Vagina (tissue), 2 donors: ENCODE data around the gene RNF213. TPM values are rescaled to one million over a fixed set of nuclear protein-coding genes. Genes with fewer than 3 reads are reported as not detected.

ENCODE experiments used
- DNase-seq, 2 donors: peaks; one replicate each; pipeline ENCODE4 v3.0.0-alpha.2; 2017; ENCODE audit errors: extremely low spot score in 2 of 2
- H3K27ac ChIP-seq: fragments of 200-600 bp; sonication (generic); one replicate; pipeline ENCODE4 v1.5.1; 2019
- H3K27me3 ChIP-seq: fragments of 200-600 bp; sonication (generic); one replicate; pipeline ENCODE4 v1.5.1; 2019
- H3K36me3 ChIP-seq, 2 donors: fragments of 200-600 bp; sonication (generic); one replicate each; pipeline ENCODE4 v1.5.1; 2017 to 2019
- H3K4me1 ChIP-seq: fragments of 200-600 bp; sonication (generic); one replicate; pipeline ENCODE4 v1.5.1; 2019
- H3K4me3 ChIP-seq, 2 donors: fragments of 200-600 bp; sonication (generic); 1 replicate in 1 of 2; 2 replicates in 1 of 2; pipeline ENCODE4 v1.5.1; 2016 to 2019
- H3K9me3 ChIP-seq: fragments of 200-600 bp; sonication (generic); one replicate; pipeline ENCODE4 v1.5.1; 2019
- POLR2A ChIP-seq, 2 donors: fragments of 450-650 bp; IDR thresholded peaks; one replicate each; pipeline ENCODE4 v1.6.1; 2017; ENCODE audit warnings: antibody characterized with exemption in 2 of 2, mild to moderate bottlenecking in 2 of 2, moderate library complexity in 2 of 2
- POLR2AphosphoS5 ChIP-seq, 2 donors: sonication (generic); formaldehyde crosslinking; IDR thresholded peaks; one replicate each; pipeline ENCODE4 v1.9.0; 2017; ENCODE audit warnings: antibody characterized with exemption in 2 of 2, mild to moderate bottlenecking in 2 of 2, low read depth in 1 of 2; ENCODE audit not compliant: insufficient read depth in 1 of 2
- intact Hi-C: fragments of 100-400 bp; cut with DNase I; formaldehyde crosslinking; loops from one replicate; pipeline ENCODE4 v1.15.1; 2023
- total RNA-seq: library from RNA; depleted of rRNA; stranded (reverse); fragments of >200 nt; gene quantifications from one replicate; pipeline ENCODE4 v1.2.3, GENCODE V29; 2016
- TF ChIP-seq, protein P1 (sequence below), 3 experiments: fragments of 450-650 bp in 2 of 3; fragments of 200-600 bp in 1 of 3; sonication (generic) in 1 of 3; IDR thresholded peaks; one replicate each; pipeline ENCODE4 v1.5.1; 2017 to 2019; ENCODE audit warnings: antibody characterized with exemption in 3 of 3, mild to moderate bottlenecking in 2 of 3, moderate library complexity in 2 of 3

Gene RNF213
- total RNA-seq, 1 donor from 2014 or later = 144 TPM

DNA sequence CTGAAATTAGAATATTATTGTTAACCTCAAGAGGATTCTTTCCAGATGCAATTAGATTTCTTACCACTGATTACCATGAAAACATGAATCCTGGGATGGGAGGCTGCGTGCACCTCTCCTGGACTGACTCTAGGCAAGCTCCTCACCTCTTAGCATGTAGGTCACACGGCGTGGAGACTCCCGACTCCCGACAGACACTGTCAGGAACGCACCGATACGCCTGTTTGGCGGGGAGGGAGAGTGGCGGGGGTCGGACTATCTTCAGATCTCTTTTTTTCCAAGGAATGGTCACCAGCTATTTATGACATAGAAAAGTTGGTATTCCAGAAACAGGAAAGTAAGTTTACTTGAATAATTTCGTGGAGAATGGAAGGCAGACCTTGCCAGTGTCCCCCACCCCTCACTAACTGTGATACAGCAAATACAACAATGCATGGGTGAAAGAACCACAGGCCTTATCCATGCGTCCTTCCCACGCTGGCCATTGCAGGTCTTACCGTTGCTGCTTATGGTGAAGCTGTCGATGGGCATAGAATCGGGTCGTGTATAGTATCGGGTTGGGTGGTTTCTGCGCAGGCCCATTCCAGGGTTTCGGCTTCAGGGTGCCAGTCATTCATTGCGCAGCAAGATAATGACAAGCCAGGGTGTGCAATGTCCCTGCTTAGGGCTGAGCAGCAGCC lies 91.7 kb downstream of the RNF213 start:
- no peaks in the 10 kb centered on the region for H3K27me3 ChIP-seq
- H3K4me3 ChIP-seq = no peak overlapping the region
- TF ChIP-seq POLR2A (IDR thresholded peaks at IDR 0.05) (no peak), POLR2AphosphoS5 (IDR thresholded peaks at IDR 0.05; ENCODE audit: insufficient read depth in 1 of 2, low read depth in 1 of 2) (no peak)
- TF ChIP-seq, protein P1, sequence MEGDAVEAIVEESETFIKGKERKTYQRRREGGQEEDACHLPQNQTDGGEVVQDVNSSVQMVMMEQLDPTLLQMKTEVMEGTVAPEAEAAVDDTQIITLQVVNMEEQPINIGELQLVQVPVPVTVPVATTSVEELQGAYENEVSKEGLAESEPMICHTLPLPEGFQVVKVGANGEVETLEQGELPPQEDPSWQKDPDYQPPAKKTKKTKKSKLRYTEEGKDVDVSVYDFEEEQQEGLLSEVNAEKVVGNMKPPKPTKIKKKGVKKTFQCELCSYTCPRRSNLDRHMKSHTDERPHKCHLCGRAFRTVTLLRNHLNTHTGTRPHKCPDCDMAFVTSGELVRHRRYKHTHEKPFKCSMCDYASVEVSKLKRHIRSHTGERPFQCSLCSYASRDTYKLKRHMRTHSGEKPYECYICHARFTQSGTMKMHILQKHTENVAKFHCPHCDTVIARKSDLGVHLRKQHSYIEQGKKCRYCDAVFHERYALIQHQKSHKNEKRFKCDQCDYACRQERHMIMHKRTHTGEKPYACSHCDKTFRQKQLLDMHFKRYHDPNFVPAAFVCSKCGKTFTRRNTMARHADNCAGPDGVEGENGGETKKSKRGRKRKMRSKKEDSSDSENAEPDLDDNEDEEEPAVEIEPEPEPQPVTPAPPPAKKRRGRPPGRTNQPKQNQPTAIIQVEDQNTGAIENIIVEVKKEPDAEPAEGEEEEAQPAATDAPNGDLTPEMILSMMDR (IDR thresholded peaks at IDR 0.05) = no peak
- no peaks in the 10 kb centered on the region for H3K4me1 ChIP-seq
- no peak for DNase-seq
- H3K27ac ChIP-seq = no peak overlapping the region
- H3K36me3 ChIP-seq = peaks cover 0 to 80% of the 10 kb centered on the region in 2 donors
- intact Hi-C loops = no loop called here
- H3K9me3 ChIP-seq = no peaks in the 10 kb centered on the region

DNA sequence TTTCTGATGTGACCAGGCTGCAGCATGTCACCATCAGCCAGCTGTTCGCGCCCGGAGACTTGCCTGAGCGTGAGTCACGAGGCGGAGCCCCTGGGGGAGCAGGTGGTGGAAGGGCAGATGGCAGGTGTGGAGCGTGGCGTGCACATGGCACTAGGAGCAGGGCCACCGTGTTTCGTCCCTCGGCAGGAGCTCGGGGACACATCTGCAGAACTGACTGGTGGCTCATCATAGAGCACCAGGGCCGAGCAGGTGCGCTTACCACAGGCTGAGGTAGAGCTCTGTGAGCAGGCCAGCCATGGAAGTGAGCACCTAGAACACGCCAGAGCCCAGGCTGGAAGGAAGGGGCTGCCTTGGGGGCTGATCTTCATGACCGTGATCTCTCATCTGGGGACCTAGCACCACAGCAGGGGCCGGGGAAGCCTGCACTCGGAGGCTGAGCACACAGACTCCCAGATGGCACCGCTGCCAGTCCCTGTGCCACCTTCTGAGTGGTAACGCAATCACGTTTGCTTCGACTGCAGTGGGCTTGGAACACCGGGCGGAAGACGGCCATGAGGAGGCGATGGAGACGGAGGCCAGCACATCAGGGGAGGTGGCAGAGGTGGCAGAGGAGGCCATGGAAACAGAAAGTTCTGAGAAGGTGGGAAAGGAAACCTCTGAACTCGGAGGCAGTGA lies 92.5 kb downstream of the RNF213 start:
- Histone ChIP-seq H3K36me3 (peaks cover under 1 to 78% of the 10 kb centered on the region in 2 donors), H3K9me3 (no peaks in the 10 kb centered on the region), H3K27ac (no peak overlapping the region), H3K4me3 (no peak overlapping the region), H3K27me3 (no peaks in the 10 kb centered on the region), H3K4me1 (no peaks in the 10 kb centered on the region)
- intact Hi-C loops = no loop called here
- TF ChIP-seq POLR2A (IDR thresholded peaks at IDR 0.05) = no peak
- no peak for TF ChIP-seq POLR2AphosphoS5 (IDR thresholded peaks at IDR 0.05; ENCODE audit: insufficient read depth in 1 of 2, low read depth in 1 of 2)
- TF ChIP-seq, protein P1 (IDR thresholded peaks at IDR 0.05) = no peak
- no peak for DNase-seq

DNA sequence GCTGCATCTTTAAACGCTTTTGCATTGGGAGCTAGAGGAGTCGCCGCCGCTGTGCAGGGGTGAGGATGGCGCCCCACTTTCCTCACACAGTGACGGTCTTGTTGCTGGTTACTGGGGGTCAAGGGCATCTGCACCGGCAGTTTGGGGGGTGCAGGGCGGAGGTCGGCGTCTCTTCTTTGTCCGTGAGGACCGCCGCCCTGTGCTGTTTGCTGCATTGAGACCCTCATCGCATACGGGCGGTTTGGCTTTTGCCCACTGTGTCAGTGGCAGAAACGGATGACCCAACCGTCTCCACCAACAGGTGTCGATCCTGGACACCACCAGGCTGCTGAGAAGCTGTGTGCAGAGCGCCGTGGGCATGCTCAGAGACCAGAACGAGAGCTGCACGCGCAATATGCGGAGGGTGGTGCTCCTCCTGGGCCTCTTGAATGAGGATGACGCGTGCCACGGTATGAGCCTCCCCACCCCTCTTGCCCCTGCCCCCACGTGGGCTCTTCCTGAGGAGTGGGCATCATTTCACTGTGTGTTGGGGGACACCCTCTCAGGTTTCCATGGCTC lies 93.1 kb downstream of the RNF213 start:
- Histone ChIP-seq H3K36me3 (peaks cover 7 to 78% of the 10 kb centered on the region in 2 donors), H3K4me3 (no peak overlapping the region), H3K27ac (no peak overlapping the region), H3K27me3 (no peaks in the 10 kb centered on the region), H3K4me1 (no peaks in the 10 kb centered on the region), H3K9me3 (no peaks in the 10 kb centered on the region)
- DNase-seq = no peak
- TF ChIP-seq POLR2AphosphoS5 (IDR thresholded peaks at IDR 0.05; ENCODE audit: insufficient read depth in 1 of 2, low read depth in 1 of 2) (no peak), POLR2A (IDR thresholded peaks at IDR 0.05) (no peak)
- TF ChIP-seq, protein P1 (IDR thresholded peaks at IDR 0.05) = no peak
- intact Hi-C loops = no loop called here

DNA sequence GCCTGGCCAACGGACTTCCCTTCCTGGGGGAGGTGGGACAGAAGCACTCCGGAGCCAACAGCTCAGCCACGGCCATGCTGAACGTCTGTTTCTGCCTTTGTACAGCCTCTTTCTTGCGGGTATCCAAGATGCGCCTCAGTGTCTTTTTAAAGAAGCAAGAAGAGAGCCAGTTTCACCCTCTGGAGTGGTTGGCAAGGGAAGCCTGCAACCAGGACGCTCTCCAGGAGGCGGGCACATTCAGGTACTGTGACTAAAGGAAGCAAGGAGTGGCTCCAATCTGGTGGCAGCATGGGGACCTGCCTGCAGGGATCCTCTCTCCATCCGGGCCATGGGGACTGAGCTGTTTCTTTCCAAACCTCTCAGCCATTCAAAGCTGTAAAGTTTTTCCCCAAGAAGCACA lies 93.7 kb downstream of the RNF213 start:
- intact Hi-C loops = no loop called here
- no peak for DNase-seq
- TF ChIP-seq POLR2A (IDR thresholded peaks at IDR 0.05) (no peak), POLR2AphosphoS5 (IDR thresholded peaks at IDR 0.05; ENCODE audit: insufficient read depth in 1 of 2, low read depth in 1 of 2) (no peak)
- TF ChIP-seq, protein P1 (IDR thresholded peaks at IDR 0.05) = no peak
- Histone ChIP-seq H3K4me3 (no peak overlapping the region), H3K36me3 (peaks cover 7 to 78% of the 10 kb centered on the region in 2 donors), H3K27me3 (no peaks in the 10 kb centered on the region), H3K9me3 (no peaks in the 10 kb centered on the region), H3K27ac (no peak overlapping the region), H3K4me1 (no peaks in the 10 kb centered on the region)
